AG04449 (cell line): Measurements from ENCODE around the gene MFSD1.

Experiments
- CTCF ChIA-PET: fragments of 350-600 bp; formaldehyde crosslinking; extraction: SDS; loops from one replicate; lab custom pipeline; 2021; ENCODE audit warnings: antibody characterized with exemption; lab: Yijun Ruan, JAX
- POLR2A ChIA-PET: fragments of 400-600, 350-600 bp; formaldehyde crosslinking; extraction: SDS; loops from one replicate; lab custom pipeline; 2020; ENCODE audit warnings: antibody characterized with exemption, inconsistent platforms; lab: Yijun Ruan, JAX
- DNase-seq: peaks from one replicate; pipeline ENCODE4 v3.0.0-alpha.2; 2010; ENCODE audit warnings: low read depth, low spot score
- H3K4me3 ChIP-seq: 2 replicates; pipeline ENCODE4 v1.5.1; 2011; ENCODE audit warnings: low read depth, mild to moderate bottlenecking, control low read depth, low read length
- TF ChIP-seq, protein P1 (sequence below): IDR thresholded peaks from one replicate; pipeline ENCODE4 v1.5.1; 2011; ENCODE audit warnings: mild to moderate bottlenecking, moderate library complexity, low read length, control low read depth, inconsistent platforms; ENCODE audit not compliant: insufficient read depth; ENCODE audit errors: missing control alignments

Gene MFSD1

DNA sequence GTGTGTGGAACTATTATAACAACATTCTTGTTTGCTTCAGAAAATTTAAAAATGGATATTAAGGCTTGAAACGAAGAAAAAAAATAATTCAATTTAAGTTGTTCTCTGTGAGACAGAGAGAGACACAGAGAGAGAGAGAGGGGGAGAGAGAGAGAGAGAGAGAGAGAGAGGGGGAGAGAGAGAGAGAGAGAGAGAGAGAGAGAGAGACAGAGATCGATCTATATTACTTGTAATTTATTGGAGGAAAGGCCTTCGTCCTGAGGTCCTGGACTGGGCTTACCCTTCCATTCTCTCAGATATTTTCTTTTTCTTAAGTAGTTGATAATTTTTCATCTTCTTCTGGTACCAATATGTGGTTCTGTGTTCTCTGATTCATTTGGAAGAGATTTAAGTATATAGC lies 25.9 kb downstream of the MFSD1 start:
- TF ChIP-seq, protein P1, sequence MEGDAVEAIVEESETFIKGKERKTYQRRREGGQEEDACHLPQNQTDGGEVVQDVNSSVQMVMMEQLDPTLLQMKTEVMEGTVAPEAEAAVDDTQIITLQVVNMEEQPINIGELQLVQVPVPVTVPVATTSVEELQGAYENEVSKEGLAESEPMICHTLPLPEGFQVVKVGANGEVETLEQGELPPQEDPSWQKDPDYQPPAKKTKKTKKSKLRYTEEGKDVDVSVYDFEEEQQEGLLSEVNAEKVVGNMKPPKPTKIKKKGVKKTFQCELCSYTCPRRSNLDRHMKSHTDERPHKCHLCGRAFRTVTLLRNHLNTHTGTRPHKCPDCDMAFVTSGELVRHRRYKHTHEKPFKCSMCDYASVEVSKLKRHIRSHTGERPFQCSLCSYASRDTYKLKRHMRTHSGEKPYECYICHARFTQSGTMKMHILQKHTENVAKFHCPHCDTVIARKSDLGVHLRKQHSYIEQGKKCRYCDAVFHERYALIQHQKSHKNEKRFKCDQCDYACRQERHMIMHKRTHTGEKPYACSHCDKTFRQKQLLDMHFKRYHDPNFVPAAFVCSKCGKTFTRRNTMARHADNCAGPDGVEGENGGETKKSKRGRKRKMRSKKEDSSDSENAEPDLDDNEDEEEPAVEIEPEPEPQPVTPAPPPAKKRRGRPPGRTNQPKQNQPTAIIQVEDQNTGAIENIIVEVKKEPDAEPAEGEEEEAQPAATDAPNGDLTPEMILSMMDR: no peak
- ChIA-PET CTCF (no interaction called here), POLR2A (no interaction called here)
- no peak overlapping the region for H3K4me3 ChIP-seq
- no peak for DNase-seq

DNA sequence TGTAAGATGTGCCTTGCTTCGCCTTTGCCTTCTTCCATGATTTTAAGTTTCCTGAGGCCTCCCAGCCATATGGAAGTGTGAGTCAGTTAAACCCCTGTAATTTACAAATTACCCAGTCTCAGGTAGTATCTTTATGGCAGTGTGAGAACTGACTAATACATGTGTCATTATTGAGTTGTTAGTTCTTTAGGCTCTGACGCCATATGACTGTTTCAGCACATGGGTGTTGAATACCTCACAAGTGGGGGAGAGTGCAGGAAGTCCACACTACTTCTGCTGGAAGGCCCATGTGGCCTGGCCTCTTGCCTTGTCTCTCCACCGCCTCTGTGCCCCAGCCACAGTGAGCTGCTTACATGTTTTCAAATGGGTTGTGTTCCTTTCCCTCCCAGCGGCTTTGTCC lies 28.5 kb downstream of the MFSD1 start:
- TF ChIP-seq, protein P1: no peak
- no peak for DNase-seq
- ChIA-PET POLR2A (no interaction called here), CTCF (interaction anchor here (0.8 to 2.1 kb wide), 3 partner anchors 15 to 429 kb away, joined by 3 to 9 read pairs (median 4); no protein-coding TSS in a partner anchor)
- H3K4me3 ChIP-seq: no peak overlapping the region

DNA sequence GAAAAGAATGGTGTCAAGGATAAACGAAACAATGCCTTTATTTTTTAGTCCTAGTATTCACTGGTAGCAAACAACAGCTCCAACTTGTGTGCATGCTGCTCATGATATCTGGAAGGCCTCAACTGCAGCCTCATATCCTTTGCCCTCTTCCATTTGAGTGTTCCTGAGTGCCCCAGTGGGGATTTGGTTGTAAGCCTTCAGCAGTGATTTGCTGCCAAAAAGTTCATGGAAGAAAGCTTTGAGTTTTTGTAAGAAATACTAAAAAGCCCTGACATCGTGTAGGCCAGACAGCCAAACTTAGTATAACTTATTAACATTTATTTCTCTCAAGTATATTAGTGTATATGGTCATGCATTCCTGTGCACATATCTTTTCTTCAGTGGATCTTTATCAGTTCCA lies 30.0 kb downstream of the MFSD1 start:
- POLR2A ChIA-PET: no interaction called here
- CTCF ChIA-PET: interaction anchor here (0.8 to 2.0 kb wide), 5 partner anchors 11 to 428 kb away, joined by 3 to 11 read pairs (median 6); no protein-coding TSS in a partner anchor
- TF ChIP-seq, protein P1: no peak
- H3K4me3 ChIP-seq: no peak overlapping the region
- DNase-seq: no peak

DNA sequence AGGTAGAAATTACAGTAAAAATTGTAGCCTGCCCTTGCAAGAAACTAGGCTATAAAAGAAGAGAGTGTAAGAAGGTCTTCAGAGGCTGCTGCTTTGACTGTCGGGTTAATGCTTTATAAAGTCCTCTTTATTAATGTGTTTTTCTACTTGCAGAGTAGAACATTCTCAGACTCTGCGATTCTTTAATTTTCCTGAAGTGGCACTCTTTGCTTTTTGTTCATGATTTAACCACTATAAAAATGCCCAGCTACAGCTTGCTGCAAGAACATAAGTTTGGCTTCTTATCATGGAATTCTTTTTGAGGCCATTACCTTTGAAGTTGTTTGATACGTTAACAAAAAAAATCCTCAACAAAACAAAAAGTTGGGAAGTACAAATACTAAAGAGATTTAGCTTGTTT lies 33.8 kb downstream of the MFSD1 start:
- DNase-seq: no peak
- ChIA-PET CTCF (interaction anchor here (1.0 to 2.7 kb wide), 3 partner anchors 8 to 10 kb away, joined by 3 to 16 read pairs (median 3); no protein-coding TSS in a partner anchor), POLR2A (no interaction called here)
- TF ChIP-seq, protein P1: no peak
- H3K4me3 ChIP-seq: no peak overlapping the region

DNA sequence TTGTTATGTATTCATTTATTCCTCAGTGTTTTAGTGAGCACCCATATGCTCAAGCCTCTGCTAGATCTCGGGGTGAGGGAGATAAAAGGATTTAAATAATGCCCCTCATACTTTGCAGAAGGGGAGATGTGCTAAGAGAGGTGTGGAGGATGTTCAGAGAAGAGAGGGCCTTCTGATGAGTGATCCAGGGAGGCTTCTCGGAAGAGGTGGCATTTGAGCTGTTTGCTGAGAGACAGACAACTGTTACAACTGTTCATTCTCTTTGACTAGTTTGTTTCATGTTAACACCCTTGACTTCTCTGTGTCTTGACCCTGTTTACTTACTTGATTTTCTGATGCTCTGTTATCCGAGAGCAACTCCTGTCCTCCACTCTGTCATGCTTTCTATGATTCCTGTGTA lies 34.5 kb downstream of the MFSD1 start:
- no peak for DNase-seq
- ChIA-PET POLR2A (no interaction called here), CTCF (interaction anchor here (1.0 to 2.7 kb wide), 3 partner anchors 8 to 11 kb away, joined by 3 to 16 read pairs (median 3); no protein-coding TSS in a partner anchor)
- H3K4me3 ChIP-seq: no peak overlapping the region
- TF ChIP-seq, protein P1: no peak

DNA sequence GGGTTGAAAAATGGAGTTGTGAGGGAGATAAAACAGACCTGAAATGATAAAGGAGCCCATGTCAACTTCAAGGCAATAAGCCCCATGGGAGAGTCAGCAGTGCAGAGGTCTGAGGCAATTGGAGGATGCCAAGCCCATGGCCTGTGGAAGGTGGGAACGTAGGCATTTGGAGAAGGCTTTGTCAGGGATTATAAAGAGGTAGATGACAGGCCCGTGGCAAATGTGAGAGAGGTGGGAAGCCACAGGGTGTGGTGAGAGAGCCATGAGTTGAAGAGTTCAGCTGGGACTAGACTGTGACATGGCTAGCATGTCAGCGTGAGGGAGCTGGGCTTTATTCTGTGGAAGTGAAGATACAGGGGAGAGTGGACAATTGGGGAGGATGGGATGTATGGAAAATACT lies 35.4 kb downstream of the MFSD1 start:
- no peak for DNase-seq
- no peak overlapping the region for H3K4me3 ChIP-seq
- ChIA-PET POLR2A (no interaction called here), CTCF (interaction anchor here (2.7 kb wide), 1 partner anchor 9 kb away, joined by 16 read pairs; no protein-coding TSS in a partner anchor)
- TF ChIP-seq, protein P1: no peak
